Aorta (tissue), 5 donors: ENCODE measurements around the gene CALN1. TPM values are rescaled to one million over a fixed set of nuclear protein-coding genes. Genes with fewer than 3 reads are reported as not detected.

Experiments
- ATAC-seq: fragments of 200-7000 bp; cut with Tn5 transposase; one replicate; pipeline ENCODE4 v1.9.1; 2022; ENCODE audit warnings: moderate library complexity; ENCODE audit not compliant: low FRiP score
- DNase-seq, 2 donors: peaks; one replicate each; pipeline ENCODE4 v3.0.0-alpha.2; 2020
- H3K27ac ChIP-seq, 2 donors: one replicate each; pipeline ENCODE4 v1.5.1; 2013; ENCODE audit warnings: low read length in 2 of 2, mild to moderate bottlenecking in 2 of 2, moderate library complexity in 2 of 2, control low read depth in 1 of 2, inconsistent platforms in 1 of 2, low read depth in 1 of 2
- H3K27me3 ChIP-seq, 2 donors: one replicate each; pipeline ENCODE4 v1.6.1; 2013; ENCODE audit warnings: control low read depth in 1 of 2, low read length in 1 of 2, mild to moderate bottlenecking in 1 of 2, moderate library complexity in 1 of 2; ENCODE audit not compliant: insufficient read depth in 2 of 2, control insufficient read depth in 1 of 2
- H3K36me3 ChIP-seq, 2 donors: one replicate each; pipeline ENCODE4 v1.6.1; 2013; ENCODE audit warnings: control low read depth in 1 of 2, low read length in 1 of 2, mild to moderate bottlenecking in 1 of 2; ENCODE audit not compliant: insufficient read depth in 2 of 2, control insufficient read depth in 1 of 2
- H3K4me1 ChIP-seq, 2 donors: one replicate each; pipeline ENCODE4 v1.6.1; 2013; ENCODE audit warnings: low read length in 2 of 2, control low read depth in 1 of 2, mild to moderate bottlenecking in 1 of 2, moderate library complexity in 1 of 2; ENCODE audit not compliant: insufficient read depth in 2 of 2, control insufficient read depth in 1 of 2
- H3K4me3 ChIP-seq, 2 donors: one replicate each; pipeline ENCODE4 v1.5.1; 2013; ENCODE audit warnings: low read length in 2 of 2, control low read depth in 1 of 2, mild to moderate bottlenecking in 1 of 2
- H3K9me3 ChIP-seq: one replicate; pipeline ENCODE4 v1.6.1; 2013; ENCODE audit warnings: mild to moderate bottlenecking, low read length; ENCODE audit not compliant: control insufficient read depth
- WGBS, 2 donors: extraction: QIAGEN DNeasy Blood & Tissue Kit; methylation state at CpG; one replicate each; pipeline ENCODE4 v1.1.7; 2013; 5-methylcytosine and 5-hydroxymethylcytosine counted together
- intact Hi-C, 2 donors: fragments of 100-400 bp; cut with DNase I; formaldehyde crosslinking; loops; one replicate each; pipeline versions ENCODE4 v1.14.2 to v1.15.0; 2022
- polyA plus RNA-seq, 2 donors: library from polyadenylated mRNA; stranded (reverse); fragments of 200-250 nt; gene quantifications; one replicate each; pipeline ENCODE4 v1.2.3, GENCODE V29; 2013
- total RNA-seq, 2 donors: library from RNA; stranded (reverse); fragmentation: NEBNext Ultra II Directional; extraction: Animal tissue kit (Norgen Biotek cat#: 25700); gene quantifications; one replicate each; pipeline ENCODE4 v1.2.1, GENCODE V29; 2021
- donor health status: healthy with polysubstance abuse.
- donor health status: Bipolar disorder and iron deficiency.
- donor health status: DM: no; HTN: no; CAD: no.
- donor health status: DM: no; HTN: no; CAD: no.
- donor health status: DM: yes; HTN: yes; CAD: no.

CALN1 gene
- total and polyA plus RNA-seq, 4 donors = 0.33 TPM; not detected in 3

DNA sequence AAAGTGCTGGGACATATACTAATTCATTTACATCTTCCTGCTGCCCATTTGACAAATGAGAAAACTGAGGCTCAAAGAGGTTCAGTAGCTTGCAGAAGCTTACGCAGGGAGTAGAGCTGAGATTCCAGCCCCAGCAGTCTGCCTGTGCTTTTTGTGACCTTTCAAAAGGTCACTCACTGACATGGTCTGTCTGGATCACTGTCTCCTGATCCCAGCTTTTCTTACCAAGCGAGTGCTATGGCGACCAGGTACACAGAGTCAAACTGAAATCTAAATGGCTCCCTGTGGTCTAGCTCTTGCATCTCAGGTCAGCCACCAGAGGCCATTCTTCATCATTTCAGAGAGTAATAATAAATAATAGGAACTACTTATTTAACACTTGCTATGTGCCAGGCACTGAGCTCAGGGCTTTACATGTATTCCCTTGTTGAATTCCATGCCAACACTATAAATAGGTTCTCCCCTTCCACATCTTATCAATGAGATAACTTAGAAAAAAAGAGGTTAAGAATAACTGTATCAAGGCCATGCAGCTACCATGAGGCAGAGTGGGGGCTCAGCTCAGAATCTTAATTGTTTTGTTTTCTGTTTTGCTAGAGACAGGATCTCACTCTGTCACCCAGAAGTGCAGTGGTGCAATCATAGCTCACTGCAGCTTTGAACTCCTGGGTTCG lies 381.0 kb downstream of the CALN1 start:
- Histone ChIP-seq H3K27ac (no peak overlapping the region), H3K36me3 (no peaks in the 10 kb centered on the region), H3K4me1 (no peaks in the 10 kb centered on the region), H3K27me3 (no peaks in the 10 kb centered on the region), H3K4me3 (no peak overlapping the region), H3K9me3 (no peaks in the 10 kb centered on the region)
- intact Hi-C loops = no loop called here
- ATAC-seq = no peak
- no peak for DNase-seq
- WGBS, 2 donors = 72 to 79% methylated on average over 4 of the region's 4 CpGs

DNA sequence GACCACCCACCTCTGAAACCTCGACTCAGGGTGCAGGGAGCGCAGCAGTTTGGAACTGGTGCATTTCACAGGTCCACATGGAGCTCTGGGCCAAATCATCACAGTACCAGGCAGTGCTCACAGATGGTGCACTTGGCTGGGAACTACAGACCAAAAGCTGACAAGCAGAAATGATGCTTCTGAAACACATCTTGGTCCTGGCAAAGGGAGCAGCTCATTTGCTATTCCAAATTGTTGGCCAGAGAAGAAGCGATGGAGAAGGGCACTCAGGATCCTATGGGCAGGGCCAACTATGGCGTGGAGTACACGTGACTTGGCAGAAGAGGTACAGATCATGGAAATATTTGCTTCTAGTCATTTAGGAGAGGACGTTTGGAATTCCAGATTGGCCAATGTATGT lies 383.9 kb downstream of the CALN1 start:
- H3K4me1 ChIP-seq = no peaks in the 10 kb centered on the region
- no peaks in the 10 kb centered on the region for H3K9me3 ChIP-seq
- ATAC-seq = no peak
- no peak for DNase-seq
- intact Hi-C loops = no loop called here
- no peaks in the 10 kb centered on the region for H3K36me3 ChIP-seq
- no peak overlapping the region for H3K27ac ChIP-seq
- no peak overlapping the region for H3K4me3 ChIP-seq
- WGBS, 2 donors = 82 to 87% methylated on average over 6 of the region's 6 CpGs
- H3K27me3 ChIP-seq = no peaks in the 10 kb centered on the region

DNA sequence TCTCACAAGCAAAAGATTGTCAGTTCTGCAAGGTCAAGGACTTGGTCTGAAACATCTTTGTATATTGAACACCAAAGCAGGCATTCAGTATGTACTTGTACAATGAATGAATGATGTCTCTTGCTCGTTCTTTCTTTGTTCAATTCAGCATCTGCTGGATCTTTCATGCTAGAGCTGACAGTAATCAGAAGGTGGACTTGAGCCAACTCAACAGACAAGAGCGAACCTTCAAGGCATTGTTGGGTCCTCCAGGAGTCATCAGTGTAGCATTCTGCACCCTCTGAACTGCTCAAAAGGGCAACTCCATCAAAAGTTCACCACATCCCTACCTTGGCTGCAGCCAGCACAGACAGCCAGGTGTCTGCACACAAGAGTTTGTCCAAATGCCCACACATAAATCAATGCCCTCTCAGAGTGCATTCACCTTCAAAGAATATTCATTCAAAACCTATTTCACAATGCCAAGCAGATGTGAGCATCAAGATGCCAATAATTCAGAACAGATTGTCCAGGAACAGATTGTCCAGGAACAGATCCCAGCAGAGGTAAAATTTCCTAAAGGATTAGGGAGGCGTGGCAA lies 386.7 kb downstream of the CALN1 start:
- H3K27me3 ChIP-seq = no peaks in the 10 kb centered on the region
- ATAC-seq (no peak), DNase-seq (no peak)
- H3K9me3 ChIP-seq = peaks cover 3% of the 10 kb centered on the region
- intact Hi-C loops = no loop called here
- H3K36me3 ChIP-seq = no peaks in the 10 kb centered on the region
- H3K27ac ChIP-seq = no peak overlapping the region
- WGBS, 2 donors = 79 to 80% methylated on average over 3 of the region's 3 CpGs
- H3K4me1 ChIP-seq = no peaks in the 10 kb centered on the region
- no peak overlapping the region for H3K4me3 ChIP-seq

DNA sequence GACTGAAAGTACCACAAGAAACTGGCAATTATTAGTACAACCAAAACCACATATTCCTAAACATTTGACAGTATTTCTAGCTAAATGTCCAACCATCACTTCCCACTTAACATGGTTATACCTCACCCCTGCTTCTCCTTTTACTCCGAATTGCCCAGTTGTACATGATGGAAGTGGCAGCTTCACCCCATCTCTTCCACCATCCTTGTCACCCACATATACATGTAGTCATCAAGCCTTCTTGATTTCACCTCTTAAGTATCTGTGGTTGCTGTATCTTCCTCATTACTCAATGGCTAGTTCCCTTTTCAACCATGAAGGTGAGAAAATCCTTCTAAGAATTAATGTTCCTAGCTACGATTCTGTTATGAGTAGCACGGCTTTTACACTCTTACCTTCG lies 388.2 kb downstream of the CALN1 start:
- 92% methylated on average over 4 of the region's 4 CpGs for WGBS, 2 donors
- H3K4me1 ChIP-seq = no peaks in the 10 kb centered on the region
- no peak for ATAC-seq
- H3K36me3 ChIP-seq = no peaks in the 10 kb centered on the region
- no peak overlapping the region for H3K27ac ChIP-seq
- peaks cover 0 to 1% of the 10 kb centered on the region in 2 donors for H3K27me3 ChIP-seq
- no peak overlapping the region for H3K4me3 ChIP-seq
- no peak for DNase-seq
- H3K9me3 ChIP-seq = peaks cover 6% of the 10 kb centered on the region
- intact Hi-C loops = no loop called here

DNA sequence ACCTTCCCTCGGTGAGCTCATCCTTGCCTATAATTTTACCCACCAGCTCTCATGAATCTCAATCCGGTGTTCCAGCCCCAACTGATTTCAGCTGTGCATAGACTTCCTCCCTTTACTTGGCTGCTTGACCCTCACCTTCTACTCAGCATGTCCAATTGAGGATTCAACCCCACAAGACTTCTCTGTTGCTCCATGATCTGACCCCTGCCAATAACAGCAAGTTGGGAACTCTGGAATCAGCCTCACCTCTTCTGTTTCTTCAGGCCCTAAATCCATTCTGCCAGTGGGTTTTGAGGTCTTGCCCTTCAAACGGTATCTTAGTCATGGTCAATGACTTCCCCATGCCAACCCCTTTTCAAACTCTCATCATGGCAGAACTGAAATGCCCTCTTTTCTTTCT lies 390.4 kb downstream of the CALN1 start:
- peaks cover 0 to 1% of the 10 kb centered on the region in 2 donors for H3K27me3 ChIP-seq
- DNase-seq (no peak), ATAC-seq (no peak)
- H3K4me1 ChIP-seq = no peaks in the 10 kb centered on the region
- 63 to 71% methylated on average over 3 of the region's 3 CpGs for WGBS, 2 donors
- H3K9me3 ChIP-seq = peaks cover 8% of the 10 kb centered on the region
- H3K36me3 ChIP-seq = no peaks in the 10 kb centered on the region
- no peak overlapping the region for H3K4me3 ChIP-seq
- intact Hi-C loops = no loop called here
- no peak overlapping the region for H3K27ac ChIP-seq

DNA sequence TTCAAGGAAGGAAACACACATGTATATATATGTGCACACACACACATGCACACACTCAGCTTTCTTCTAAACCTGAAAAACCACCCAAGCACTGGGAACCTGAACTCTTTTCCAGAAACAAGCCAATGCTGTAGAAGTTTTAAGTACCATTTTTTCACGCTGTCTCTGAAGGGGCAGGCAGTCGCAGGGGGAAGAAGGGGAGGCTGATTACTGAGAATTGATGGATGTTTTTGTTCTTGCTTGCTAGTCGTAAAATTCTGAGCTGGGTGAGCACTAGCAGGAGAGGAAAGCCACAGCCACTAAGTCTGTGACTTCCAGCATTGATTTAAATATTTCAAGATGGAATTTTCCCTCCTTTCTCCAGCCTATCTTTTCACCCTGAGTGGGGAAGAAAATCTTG lies 391.8 kb downstream of the CALN1 start:
- 7 to 14% methylated on average over 3 of the region's 3 CpGs for WGBS, 2 donors
- DNase-seq = no peak

DNA sequence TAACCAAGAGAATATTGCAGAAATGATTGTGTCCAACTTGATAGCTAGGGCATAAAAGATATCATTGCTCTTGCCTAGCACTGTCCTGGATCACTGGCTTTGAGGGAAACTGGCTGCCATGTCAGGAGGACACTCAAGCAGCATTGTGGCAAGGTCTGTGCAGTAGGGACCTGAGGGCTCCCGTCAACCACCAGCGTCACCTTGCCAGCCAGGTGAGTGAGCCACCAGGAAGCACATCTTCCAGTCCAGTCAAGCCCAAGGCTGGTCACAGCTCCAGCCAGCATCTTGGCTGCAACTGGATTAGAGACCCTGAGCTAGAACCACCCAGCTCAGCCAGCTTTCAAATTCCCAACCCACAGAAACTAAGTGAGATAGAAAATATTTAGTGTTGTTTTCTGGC lies 392.7 kb downstream of the CALN1 start:
- intact Hi-C loops = no loop called here
- Histone ChIP-seq H3K27ac (no peak overlapping the region), H3K9me3 (peaks cover 8% of the 10 kb centered on the region), H3K4me1 (no peaks in the 10 kb centered on the region), H3K27me3 (peaks cover 0 to 1% of the 10 kb centered on the region in 2 donors), H3K36me3 (no peaks in the 10 kb centered on the region), H3K4me3 (no peak overlapping the region)
- no peak for DNase-seq
- no peak for ATAC-seq
- 93 to 98% methylated on average over 2 of the region's 2 CpGs for WGBS, 2 donors

More for the DNA sequence above, 391.8 kb downstream of the CALN1 start:
- intact Hi-C loops = no loop called here
- Histone ChIP-seq H3K27me3 (peaks cover 0 to 1% of the 10 kb centered on the region in 2 donors), H3K4me1 (no peaks in the 10 kb centered on the region), H3K27ac (no peak overlapping the region), H3K9me3 (peaks cover 8% of the 10 kb centered on the region), H3K4me3 (no peak overlapping the region), H3K36me3 (no peaks in the 10 kb centered on the region)
- no peak for ATAC-seq

DNA sequence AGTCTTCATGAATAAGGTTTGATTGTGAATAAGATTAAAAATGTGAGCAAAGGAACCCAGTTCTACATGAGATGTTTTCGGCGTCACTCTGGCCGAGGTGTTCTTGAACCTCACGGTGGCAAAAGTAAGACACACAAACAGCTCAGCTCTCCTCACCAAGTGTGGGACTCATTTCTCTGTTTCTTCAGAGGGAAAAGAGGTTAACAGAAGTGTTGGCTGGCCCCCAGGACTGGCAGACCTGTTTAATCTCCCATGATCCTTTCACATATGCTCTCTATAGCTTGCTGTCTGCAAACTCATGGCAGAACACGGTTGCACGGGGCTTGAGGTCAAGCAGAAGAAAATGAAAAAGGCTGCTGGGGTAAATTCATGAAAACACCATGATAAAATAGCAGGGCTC lies 394.4 kb downstream of the CALN1 start:
- no peaks in the 10 kb centered on the region for H3K36me3 ChIP-seq
- peaks cover 8% of the 10 kb centered on the region for H3K9me3 ChIP-seq
- intact Hi-C loops = no loop called here
- ATAC-seq = no peak
- H3K4me3 ChIP-seq = no peak overlapping the region
- DNase-seq = no peak
- WGBS, 2 donors = 70 to 72% methylated on average over 6 of the region's 6 CpGs
- no peaks in the 10 kb centered on the region for H3K4me1 ChIP-seq
- H3K27me3 ChIP-seq = peaks cover 0 to 1% of the 10 kb centered on the region in 2 donors
- H3K27ac ChIP-seq = no peak overlapping the region

DNA sequence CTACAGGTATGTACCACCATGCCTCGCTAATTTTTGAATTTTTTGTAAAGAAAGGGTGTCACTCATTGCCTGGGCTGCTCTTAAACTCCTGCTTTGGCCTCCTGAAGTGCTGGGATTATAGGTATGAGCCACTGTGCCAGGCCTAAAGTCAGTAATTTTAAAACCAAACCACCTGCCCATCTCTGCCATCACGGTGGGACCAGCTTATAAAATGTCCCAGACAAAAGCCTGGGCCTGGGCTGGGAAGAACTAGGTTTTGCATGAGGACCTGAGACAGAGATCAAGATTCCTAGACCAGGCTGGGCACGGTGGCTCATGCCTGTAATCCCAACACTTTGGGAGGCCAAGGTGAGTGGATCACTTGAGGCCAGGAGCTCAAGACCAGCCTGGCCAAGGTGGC lies 395.6 kb downstream of the CALN1 start:
- intact Hi-C loops = no loop called here
- 90 to 91% methylated on average over 3 of the region's 3 CpGs for whole genome bisulfite sequencing, 2 donors
- ATAC-seq (no peak), DNase-seq (no peak)
- Histone ChIP-seq H3K9me3 (peaks cover 6% of the 10 kb centered on the region), H3K27ac (no peak overlapping the region), H3K4me1 (no peaks in the 10 kb centered on the region), H3K36me3 (no peaks in the 10 kb centered on the region), H3K27me3 (peaks cover 0 to 1% of the 10 kb centered on the region in 2 donors), H3K4me3 (no peak overlapping the region)
